Measurements from ENCODE around the gene GHRL.
"Not testable (repeated sequence)": the region's sequence is repeated elsewhere in the genome, so short reads cannot be mapped to it uniquely, and the experiment has no call there.

GHRL gene

DNA sequence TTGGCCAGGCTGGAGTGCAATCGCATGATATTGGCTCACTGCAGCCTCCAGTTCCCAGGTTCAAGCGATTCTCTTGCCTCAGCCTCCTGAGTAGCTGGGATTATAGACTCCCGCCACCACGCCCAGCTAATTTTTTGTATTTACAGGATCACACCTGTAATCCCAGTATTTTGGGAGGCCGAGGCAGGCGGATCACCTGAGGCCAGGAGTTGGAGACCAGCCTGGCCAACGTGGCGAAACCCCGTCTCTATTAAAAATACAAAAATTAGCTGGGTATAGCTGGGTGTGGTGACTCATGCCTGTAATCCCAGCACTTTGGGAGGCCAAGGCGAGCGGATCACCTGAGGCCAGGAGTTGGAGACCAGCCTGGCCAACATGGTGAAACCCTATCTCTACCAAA, 20.3 kb downstream of the GHRL start:
- not testable (repeated sequence) for DNase-seq

- no peak for DNase-seq
Observed at GRCh38 chr3:10269443-10269842, 23.3 kb downstream of the GHRL start.

GRCh38 chr3:10268930-10269329, 23.8 kb downstream of the GHRL start:
- DNase-seq = no peak

DNA sequence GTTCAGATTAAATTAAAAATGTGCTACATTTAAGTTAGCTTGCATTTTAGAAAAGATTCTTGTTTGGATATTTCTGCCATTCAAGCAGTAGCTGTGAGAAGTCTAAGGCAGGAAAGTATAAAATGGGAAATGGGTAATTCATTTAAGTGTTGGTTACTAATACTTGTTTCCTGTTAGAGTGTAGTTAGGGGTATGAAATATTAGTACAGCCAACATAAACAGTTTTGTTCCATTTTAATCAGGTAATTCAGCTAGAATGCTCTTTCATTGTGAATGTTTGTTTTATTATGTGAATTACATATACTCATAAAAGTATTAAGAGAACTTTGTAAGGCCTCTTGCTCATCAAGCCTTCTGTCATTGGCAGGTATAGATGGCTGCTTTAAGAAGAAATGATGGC, 24.6 kb downstream of the GHRL start:
- no peak for DNase-seq

GRCh38 chr3:10266936-10267335, 25.8 kb downstream of the GHRL start:
- not testable (repeated sequence) for DNase-seq

DNA sequence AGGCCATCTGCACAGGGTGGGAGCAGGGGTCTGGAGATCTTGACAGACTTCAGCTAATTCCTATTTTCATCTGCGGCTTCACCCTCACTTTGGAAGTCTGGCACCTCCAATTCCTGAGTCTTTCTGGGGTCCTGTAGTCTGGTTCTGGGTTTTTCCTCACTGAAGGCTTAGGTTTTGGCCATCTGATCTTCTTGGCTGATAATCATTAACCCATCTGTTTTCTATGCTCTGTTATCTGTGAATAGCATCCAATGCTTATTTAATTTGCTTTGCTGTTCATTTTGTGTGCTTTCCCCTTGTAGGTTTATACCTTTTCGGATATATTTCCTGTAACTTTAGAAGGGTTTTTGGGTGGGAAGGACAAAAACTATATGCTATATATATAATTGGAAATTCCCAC, 26.9 kb downstream of the GHRL start:
- no peak for DNase-seq

DNA sequence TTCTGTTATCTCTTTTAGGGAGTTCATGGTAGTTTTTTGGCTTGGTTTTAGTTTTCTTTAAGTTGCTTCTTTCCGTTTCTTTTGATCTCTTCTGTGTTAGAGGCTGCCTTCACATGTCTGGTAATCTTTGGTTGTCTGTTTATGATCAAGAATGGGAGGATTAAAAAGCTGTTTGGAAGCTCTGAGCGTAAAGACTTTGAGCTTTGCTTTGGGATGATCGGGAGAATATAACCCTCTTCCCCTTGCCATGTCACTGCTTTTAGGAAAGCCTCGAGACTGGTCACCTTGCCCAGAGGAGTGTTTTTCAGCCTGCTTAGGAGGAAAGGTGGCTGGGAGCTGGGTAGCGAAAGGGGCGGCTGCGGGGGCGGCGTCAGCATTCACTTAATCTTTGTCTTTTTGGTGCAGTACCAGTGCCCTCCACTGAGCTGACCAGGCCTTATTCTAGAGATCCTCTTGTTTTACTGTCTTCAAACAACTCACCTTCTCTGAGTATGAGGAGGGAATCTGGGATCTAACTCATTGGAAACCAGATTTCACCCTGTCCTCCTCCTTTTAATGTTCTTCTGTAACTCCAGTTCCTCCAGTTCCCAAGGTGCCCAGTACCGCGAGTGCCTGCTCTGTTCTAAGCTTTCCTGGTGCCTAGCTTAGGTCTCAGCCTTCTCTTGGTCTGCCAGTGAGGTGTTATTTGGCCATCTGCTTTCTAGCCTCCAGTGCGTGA, 28.9 kb downstream of the GHRL start:
- DNase-seq = peak; percentile 36

DNA sequence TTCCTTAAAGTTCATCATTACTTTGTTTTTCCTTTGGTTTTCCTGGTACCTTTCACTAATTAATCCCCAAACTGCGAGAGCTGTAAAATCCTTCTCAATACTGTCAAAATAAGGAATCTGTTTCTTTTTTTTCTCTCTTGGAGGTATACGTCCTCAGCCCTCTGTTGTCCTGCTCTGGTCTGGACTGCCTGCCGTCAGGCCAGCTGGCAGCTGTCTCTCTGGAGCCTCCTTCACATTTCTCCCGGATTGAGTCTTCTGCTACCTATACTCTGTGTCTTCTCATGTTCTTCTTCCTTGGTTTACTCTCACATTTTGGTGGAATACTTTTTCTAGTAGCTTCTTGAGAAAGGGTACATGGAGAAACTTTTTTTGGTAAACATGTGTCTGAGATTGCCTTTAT, 30.7 kb downstream of the GHRL start:
- DNase-seq = no peak

GRCh38 chr3:10260211-10260701, 32.5 kb downstream of the GHRL start:
- no peak for DNase-seq

GRCh38 chr3:10259798-10260197, 32.9 kb downstream of the GHRL start:
- DNase-seq = no peak

GRCh38 chr3:10259036-10259435, 33.7 kb downstream of the GHRL start:
- no peak for DNase-seq

- no peak for DNase-seq
Observed at GRCh38 chr3:10255835-10256234, 36.9 kb downstream of the GHRL start.

DNA sequence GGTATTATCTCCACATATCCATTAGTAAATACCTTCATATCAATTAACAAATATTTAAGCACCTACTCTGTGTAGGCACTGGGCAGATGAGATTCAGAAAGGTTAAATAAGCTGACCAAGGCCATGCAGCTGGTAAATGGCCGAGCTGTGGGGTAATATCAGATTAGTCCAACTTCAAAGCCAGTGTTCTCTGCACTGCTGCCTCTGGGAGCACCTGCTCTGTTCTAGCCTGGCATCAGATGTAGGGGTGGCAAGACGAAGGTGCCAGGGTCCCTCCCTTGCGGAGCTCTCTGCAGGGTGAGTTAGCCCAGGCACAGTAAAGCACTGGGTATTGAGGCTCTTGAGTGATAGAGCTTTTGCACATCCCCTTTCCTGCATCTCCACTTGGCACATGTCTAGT, 39.0 kb downstream of the GHRL start:
- no peak for DNase-seq

GRCh38 chr3:10251006-10251405, 41.7 kb downstream of the GHRL start:
- DNase-seq = no peak

DNA sequence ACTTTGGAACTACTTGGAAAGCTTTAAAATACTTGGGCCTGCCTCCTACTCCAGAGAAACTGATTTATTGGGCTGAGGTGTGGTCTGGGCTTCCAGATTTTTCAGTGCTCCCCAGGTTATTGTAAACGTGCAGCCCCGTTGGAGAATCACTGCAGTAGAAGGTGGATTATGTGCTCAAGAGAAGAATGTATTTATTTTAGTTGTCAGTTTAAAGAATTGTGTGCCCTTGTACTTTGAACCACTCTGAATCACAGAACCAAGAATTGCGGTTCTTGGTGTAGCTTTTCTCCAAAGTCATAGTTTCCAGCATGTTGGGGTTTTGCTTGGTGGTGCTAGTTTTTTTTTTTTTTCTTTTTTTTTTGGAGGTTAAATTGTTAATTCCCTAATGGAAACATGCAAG, 42.9 kb downstream of the GHRL start:
- DNase-seq = peak; percentile 18

- DNase-seq = peak; percentile 9
Observed at GRCh38 chr3:10248984-10249748, 43.6 kb downstream of the GHRL start.

- DNase-seq = peak; percentile 97
Observed at GRCh38 chr3:10248184-10248983, 44.4 kb downstream of the GHRL start, which contains the start of gene TATDN2. TATDN2 (plus strand) TSS chr3:10248459; CDS start chr3:10249201, 742 bp downstream.

- no peak for DNase-seq
Observed at GRCh38 chr3:10247679-10248183, 45.0 kb downstream of the GHRL start.

DNA sequence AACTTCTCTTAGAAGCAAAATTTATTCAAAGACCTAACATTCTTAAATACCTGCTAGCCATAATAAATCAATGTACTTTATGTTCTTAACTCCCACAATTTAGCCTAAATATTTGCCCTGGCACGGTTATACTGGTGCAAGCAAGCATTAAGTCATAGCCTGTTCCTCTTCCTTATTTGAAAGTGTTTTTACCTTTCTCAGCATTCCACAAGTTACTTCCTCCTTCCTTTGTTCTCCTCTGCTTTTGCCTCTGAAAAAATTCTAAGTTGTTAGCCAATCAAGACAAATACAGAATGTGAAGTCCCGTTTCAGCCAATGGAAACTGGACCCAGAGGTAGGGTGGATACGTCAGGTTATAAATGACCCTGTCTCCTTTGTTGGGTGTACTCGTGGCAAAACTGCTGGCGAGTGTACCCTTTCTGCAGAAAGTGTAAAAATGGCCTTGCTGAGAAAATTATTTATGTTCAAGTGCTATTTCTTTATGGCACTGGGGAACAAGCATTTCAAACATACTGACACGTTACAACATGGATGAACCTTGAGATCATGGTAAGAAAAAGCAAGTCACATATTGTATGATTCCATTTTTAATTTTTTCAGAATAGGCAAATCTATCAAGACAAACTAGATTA, 47.5 kb downstream of the GHRL start:
- no peak for DNase-seq

- peak; percentile 66 for DNase-seq
Observed at GRCh38 chr3:10244009-10244408, 48.7 kb downstream of the GHRL start.

DNA sequence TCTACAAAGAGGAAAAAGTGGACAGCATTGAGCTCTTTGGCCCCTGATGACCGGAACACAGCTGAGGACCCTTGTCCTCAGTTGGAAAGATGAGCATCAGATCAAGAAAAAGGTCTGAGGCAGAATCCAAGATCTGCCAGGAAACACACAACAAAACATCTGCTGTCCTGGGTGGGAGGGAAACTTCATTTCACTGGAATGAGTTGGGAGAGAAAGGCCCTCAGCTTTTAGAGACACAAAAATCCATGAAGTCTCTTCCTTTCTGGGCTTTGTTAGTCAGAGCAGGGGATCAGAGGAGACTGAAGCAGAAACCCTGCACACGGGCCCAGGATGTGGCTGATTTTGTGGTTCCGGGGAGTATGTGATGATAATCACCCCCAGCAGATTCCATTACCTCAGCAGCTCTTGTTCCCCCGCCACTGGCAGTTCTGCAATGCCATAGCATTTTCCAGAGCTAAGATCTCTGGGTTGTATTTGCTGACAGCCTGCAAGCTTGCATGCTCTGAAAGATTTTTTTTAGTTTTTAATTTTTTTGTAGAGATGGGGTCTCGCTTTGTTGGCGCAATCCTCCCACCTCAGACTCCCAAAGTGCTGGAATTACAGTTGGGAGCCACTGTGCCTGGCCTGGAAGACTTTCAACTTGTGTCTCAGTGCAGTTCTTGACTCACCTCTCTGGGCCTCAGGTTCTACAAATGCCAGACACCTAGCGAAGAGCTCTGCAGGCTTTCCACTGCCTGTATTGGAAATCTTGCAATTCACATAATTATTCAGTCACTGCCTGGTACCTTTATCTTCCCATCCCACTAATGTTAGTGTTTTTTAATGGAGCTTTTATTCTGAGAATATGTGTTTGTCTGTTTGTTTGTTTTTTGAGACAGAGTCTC, 50.3 kb downstream of the GHRL start:
- peak; percentile 88 for DNase-seq

GRCh38 chr3:10240799-10241198, 51.9 kb downstream of the GHRL start:
- no peak for DNase-seq

Data from fibroblast of skin of right biceps (primary cell).